Hematopoietic multipotent progenitor cell (in vitro differentiated cells): ENCODE data around the gene CHMP3. TPM values are rescaled to one million over a fixed set of nuclear protein-coding genes. Genes with fewer than 3 reads are reported as not detected.

Experiments used
- DNase-seq, 3 donors: peaks; one replicate each; pipeline ENCODE4 v3.0.0-alpha.2; 2011 to 2015; ENCODE audit warnings: low read depth in 2 of 3, low spot score in 2 of 3
- total RNA-seq: library from RNA; depleted of rRNA; stranded (reverse); fragments of >200 nt; gene quantifications from one replicate; pipeline ENCODE4 v1.2.3, GENCODE V29; 2012

CHMP3 gene
- total RNA-seq, 1 donor, result 30.4 TPM

DNA sequence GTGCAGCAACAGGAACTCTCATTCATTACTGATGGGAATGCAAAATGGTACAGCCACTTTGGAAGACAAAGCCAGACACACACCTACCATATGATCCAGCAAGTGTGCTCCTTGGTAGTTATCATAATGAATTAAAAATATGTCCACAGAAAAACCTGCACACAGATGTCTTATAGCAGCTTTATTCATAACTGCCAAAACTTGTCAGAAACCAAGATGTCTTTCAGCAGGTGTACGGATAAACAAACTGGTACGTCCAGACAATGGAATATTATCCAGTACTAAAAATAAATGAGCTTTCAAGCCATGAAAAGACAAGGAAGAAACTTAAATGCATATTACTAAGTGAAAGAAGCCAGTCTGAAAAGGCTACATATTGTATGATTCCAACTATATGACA is 50.4 kb downstream of the CHMP3 start:
- DNase-seq, result no peak

DNA sequence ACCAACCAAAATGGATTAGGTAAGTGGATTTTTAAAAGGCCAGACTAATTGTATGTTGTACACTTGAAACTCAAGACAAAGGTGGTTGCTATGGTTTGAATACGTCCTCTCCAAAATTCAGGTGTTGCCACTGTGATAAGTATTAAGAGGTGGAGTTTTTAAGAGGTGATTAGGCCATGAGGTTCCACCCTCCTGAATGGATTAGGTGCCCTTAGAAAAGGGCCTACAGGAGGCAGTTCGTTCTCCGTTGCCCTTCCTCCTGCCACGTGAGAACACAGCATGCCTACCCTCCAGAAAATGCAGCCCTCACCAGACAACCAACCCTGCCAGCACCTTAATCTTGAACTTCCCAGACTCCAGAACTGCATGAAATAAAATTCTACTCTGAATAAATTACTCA is 51.2 kb downstream of the CHMP3 start:
- no peak for DNase-seq

DNA sequence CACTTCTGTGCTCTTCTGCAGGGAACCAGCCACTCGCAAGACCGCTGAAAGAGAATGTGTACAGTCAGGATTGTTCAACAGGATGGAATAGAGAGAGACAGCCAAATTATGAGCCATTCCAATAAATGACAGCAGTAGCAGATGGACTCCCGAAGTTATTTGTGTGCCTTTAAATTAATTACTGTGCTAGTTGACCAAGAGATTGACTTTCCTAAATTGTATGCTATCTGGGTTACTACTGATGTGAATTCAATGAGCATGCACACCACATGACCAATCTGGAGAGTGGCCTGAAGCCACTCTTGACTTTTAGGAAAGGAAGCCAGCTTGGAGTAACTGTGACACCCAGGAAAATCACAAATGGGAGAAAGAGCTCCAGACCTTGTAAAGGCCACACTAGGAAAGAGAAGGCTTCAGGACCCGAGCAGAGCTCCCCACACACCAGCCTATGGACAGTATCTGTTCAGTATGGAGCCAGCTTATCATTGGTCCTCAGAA is 52.8 kb downstream of the CHMP3 start:
- DNase-seq, result no peak

DNA sequence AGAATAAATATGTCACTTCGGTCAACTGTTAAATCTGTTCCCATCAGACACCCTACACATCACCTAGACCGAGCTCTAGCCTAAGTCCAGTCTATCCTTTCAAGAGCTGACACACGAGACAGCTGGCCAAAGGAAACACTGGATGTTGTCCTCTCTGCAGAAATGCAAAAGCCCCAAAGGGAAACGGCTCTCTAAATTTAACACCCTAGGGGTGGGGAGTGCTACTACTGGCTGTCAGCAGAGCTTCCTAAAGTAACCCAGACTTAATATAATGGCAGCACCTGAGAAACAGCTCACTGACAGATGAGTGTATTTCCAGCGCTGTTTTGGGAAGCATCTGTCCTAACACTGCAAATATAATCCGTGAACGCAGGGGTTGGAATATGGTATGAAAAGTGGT is 55.6 kb downstream of the CHMP3 start:
- no peak for DNase-seq

DNA sequence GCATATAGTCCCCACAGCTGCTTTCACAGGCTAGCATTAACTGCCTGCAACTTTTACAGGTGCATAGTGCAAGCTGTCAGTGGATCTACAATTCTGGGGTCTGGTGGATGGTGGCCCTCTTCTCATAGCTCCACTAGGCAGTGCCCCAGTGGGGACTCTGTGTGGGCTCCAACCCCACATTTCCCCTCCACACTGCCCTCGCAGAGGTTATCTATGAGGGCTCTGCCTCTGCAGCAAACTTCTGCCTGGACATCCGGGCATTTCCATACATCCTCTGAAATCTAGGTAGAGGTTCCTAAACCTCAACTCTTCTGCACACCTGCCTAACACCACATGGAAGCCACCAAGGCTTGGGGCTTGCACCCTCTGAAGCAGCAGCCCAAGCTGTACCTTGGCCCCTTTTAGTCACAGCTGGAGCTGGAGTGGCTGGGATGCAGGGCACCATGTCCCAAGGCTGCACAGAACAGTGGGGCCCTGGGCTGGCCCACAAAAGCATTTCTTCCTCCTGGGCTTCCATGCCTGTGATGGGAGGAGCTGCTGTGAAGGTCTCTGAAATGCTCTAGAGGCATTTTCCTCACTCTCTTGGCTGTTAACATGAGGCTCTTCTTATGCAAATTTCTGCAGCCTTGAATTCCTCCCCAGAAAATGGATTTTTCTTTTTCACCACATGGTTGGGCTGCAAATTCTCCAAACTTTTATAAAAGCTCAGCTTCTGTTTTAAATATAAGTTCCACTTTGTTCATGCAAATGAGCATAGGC is 62.7 kb downstream of the CHMP3 start:
- DNase-seq, result no peak

DNA sequence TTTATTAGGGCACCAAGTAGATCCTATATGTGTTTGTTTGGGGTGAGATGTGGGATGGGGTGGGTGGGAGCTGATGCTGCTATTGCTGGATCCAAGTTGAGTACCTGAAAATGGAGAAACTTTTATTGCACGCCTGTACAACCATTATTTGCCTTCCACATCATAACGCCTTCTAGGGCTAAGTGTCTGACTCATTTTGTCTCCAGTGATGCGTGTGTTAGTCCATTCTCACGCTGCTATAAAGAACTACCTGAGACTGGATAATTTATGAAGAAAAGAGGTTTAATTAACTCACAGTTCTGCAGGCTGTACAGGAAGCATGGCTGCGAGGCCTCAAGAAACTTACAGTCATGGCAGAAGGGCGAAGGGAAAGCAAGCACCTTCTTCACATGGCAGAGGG is 63.9 kb downstream of the CHMP3 start:
- no peak for DNase-seq

DNA sequence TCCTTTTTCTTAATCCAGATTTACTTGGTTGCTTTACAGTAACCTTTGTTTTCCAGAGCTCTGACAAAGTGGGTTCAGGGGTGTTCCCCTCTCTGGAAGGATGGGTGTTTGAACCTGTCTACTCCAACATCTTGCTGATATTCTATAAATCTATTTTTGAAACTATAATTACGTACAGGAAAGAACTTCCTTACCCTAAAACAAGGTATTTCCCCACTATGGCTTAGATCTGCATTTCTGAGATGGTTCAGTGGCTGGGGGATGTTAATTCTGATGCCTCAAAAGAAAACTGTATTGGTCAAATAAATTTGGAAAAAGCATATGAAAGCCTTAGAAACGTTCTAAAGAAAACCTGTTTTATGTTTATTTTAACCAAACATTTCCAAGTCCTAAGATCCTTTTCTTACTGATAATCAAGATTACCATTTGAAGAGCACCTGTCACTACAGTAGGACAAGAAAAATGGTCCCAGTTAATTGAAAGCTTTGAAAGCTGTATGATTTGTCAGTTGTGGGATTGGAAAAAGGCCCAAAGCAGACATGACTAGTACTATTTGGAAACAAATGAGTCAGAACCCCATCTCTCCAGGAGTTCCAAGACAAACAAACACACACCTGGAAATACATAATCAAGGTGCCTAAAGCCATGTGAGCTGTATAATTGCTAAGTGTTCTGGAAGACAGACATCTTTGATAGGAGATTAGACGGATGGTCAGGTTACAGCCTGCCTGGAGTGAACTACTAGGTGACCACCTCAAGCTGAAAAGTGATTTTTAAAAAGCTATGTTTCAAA is 64.6 kb downstream of the CHMP3 start:
- DNase-seq, result no peak

DNA sequence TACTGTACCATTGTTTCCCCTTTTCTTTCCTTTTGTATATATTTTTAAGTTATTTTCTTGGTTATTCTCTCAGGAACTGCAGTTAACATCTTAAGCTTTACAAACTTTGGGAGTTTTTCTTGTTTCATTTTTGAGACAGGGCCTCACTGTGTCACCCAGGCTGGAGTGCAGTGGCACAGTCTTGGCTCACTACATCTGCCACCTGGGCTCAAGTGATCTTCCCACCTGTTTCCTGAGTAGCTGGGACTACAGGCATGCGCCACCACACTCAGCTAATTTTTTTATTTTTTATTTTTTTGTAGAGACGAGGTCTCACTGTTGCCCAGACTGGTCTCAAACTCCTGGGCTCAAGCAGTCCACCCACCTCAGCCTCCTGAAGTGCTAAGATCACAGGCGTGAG is 66.9 kb downstream of the CHMP3 start:
- DNase-seq, result peak in 2 of 3 donors; percentile 13 to 64

DNA sequence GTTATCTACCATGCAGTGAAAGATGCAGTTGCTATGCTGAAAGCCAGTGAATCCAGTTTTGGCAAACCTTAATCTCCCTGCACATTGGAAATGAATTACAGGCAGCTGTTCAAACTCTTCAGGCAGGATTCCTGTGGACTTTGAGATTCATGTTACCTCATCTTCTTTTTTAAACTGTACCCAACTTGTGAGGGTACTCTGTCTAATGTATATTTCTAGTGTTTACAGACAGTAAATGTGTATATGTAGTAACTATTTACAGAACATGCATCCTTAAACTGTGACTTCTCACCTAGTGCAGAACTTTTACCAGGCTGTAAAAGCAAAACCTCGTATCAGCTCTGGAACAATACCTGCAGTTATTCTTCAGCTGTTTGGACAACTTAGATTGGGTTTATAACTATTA is 71.2 kb downstream of the CHMP3 start:
- no peak for DNase-seq

DNA sequence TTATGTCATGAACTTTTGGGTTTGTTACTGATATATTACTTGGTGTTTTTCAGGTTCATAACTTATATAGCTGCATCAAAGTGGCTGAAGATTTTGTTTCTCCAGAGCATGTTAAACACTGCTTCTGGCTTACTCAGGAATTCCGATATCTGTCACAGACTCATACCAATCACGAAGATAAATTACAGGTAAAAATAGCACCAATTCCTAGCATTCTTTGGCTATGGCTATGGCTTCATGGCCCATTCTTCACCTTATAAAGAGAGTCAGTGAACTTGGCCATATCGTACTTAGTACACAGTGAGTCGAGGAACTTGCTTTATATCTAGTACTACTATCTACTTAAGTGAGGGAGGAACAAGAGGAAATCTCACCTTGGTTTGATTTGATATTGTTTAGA is 72.2 kb downstream of the CHMP3 start:
- DNase-seq, result no peak

DNA sequence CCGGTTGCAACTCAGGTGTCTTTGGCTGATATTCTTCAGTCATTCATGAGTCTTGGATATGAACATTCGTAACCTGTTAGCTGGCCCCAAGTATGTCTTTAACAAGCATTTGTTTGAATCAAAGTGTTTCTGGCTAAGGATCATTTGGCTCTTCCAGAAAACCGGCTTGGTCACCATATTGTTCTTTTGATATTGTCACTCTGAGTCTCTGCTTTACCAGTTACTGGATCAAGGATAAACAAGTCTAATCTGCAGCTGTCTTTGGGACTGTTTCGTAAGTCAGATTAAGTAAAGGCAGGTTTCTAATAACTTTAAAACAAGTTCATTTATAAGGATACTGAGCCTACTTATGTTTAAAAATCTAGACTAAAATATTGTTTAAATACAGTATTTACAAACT is 73.0 kb downstream of the CHMP3 start:
- no peak for DNase-seq

DNA sequence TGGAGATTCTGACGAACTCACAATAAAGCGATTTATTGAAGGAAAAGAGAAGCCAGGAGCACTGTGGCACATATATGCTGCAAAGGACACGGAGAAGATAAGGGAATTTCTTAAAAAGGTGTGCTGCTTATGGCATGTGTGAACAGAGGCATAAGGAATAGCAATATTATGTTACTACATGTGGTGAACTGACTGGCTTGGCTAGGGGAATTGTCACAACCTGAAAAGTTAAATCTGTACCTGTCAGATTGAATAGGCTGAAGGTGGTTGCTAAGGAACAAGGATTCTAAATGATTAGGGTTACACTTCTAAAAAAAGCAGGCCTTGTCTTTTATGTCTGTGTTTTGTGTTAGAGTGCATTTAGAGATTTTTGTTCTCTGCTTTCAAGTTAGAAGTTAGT is 73.7 kb downstream of the CHMP3 start:
- no peak for DNase-seq

DNA sequence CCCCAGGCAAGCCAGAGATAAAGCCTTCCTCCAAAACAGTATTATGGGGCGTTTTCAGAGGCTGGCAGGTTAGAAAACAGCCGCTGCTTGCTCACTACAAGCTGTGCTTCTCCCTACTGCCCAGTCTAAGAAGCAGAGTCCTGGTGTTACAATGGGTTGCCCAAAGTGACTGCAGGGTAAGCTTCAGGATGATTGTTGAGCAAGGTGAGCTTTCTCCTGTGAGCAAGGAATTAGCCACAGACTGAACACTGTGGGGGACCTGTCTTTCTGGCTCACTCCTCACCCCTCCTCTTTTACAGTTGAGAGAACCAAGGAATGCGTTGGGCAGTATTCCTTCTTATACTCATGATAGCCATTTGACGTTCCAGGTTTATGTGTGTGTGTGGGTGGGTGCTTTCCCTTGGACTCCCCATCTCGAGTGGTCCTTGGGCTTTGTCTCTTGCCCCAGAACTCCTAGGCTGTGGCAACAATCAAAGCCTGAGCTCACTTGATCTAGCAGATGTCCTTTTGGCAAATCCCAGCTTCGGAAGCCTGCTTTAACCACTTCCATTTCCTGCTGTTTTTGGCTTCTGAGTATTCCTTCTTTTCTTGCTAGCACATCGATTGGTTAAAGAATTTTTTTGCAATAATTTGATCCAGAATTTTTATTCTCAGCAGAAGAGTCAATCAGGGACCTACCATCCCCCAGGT is 74.5 kb downstream of the CHMP3 start:
- no peak for DNase-seq

DNA sequence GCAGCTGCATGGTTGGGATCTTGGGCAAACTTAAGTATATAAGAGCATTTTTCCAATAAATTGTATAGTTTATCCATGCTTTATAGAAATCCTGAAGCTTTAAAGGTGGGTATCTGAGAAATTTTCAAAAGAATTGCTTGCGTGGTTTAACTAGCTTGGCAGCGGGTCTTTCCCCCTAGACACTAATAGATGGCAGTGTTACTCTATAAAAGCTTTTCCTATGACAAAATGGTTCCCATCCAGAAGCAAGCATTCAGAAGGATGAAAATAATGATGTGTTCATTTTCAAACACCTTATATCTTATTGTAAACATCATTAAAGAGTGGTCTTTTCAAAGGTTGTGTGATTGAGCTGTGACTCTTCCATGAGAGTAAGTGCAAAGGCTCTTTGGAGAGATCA is 76.2 kb downstream of the CHMP3 start:
- no peak for DNase-seq

DNA sequence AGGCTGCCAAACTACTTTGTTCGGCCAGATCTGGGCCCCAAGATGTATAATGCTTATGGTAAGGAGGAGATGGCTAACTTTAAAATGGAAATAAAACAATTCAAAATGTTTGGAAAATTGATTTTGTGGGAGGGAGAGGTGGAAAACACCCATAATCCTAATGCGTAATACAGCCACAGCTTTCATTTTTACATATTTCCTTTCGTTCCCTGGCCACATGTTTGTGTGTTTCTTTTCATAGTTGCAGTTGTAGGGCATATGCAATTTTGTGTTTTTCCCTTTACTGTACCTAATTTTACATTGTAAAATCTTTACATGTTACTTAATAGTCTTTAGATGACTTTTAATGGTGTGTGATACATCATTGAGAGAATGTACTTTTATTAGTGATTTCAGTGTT is 77.4 kb downstream of the CHMP3 start:
- DNase-seq, result no peak

DNA sequence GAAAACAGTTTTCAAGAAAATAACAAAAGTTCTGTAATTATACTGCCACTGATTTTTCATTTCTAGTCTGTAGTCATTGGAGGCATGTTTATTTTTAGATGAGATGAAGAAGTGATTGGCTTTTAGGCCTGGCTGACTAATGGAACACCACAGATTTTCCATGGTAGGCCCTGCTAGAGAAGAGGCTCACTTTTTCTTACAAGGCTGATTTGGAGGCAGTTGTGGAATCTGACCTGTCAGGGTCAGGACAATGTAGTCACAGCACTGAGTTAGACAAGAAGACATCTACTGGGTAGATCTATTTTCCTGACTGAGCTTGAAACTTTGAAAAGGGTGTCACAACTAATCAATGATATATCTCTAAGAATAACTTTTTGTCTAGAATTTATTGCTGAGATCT is 78.1 kb downstream of the CHMP3 start:
- DNase-seq, result no peak

DNA sequence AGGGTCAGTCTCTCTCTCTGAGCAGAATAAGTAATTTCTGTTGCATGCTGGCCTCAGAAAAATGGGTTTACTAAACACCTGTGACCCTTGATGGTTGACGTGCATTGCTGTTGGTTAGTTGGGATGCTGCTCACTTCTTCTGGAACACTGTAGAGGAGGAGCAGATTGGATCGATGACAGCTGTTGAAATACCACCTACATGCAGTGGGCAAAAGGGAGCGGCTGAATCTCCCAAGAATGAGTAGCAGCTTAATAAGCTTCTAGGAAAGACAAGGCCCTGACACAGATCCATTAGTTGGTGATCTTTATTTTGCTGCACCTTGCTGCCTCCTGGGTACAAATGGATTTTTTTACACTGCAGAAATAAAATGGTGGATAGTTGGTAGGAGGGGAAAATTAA is 78.9 kb downstream of the CHMP3 start:
- DNase-seq, result no peak

DNA sequence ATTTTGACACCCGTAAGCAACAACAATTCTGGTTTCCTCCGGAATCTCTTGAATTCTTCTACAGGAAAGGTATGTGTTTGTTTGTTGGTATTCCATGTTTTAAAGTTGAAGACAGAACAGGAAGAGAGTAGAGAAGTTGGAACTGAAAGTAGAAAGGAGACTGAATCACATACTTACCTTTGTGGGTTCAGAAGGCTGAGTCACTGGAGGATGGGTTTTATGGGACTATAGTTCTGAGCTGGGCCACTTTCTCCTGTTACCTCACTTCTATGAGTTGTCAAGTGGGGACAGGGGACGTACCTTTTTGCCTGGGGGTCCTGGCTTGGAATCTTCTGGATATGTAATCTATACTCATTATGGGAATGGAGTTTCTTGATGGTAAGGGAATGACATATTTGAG is 81.2 kb downstream of the CHMP3 start:
- DNase-seq, result no peak

DNA sequence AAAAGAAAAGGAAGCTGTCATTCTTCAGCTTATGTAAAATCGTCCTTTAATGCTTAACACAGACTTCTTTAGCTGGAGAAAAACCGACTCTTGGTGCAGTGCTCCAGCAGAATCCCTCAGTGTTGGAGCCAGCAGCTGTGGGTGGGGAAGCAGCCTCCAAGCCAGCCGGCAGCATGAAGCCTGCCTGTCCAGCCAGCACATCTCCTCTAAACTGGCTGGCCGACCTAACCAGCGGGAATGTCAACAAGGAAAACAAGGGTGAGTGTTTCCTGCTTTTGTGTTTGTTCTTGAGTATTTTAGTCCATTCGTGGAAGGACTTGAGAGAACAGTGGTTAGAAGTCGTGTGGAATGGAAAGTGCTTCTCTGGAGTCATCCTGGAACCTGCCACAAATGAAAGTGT is 83.1 kb downstream of the CHMP3 start:
- no peak for DNase-seq

DNA sequence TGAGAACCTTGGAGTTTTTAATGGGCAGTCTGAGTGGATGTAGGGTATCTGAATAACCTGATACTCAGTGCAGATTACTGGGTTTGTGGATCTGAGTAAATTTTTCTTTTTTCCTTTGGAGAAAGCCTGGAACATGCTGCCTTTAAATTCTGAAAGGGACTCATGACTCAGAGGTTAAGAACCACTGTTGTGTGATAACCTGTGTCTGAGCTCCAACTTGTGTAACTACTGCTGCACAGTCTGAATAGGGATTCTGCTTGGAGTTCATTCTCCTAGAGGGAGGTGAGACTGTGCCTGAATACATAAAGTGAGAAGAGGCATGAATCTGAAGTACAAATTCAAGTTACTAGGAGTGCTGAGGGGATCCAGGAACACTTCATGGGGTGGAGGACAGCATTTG is 85.9 kb downstream of the CHMP3 start:
- DNase-seq, result no peak

DNA sequence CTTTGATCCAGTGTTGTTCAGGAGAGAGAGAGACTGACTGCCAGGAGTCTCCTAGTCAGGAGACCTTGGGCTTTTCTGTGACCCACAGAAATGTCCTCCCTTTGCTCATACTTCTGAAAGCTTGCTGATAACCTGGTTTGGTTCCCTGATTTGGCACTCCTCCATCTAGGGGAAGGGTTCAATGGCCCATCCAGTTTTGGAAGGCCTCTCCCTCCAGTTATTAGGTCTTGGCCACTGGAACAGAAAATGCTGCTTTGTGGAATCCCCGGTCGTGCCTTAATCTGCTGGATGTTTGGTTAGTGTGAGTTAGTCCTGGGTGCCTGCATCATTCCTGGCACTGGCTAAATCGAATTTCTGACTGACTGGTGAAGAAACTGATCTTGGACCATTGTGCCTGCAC is 86.3 kb downstream of the CHMP3 start:
- DNase-seq, result no peak

DNA sequence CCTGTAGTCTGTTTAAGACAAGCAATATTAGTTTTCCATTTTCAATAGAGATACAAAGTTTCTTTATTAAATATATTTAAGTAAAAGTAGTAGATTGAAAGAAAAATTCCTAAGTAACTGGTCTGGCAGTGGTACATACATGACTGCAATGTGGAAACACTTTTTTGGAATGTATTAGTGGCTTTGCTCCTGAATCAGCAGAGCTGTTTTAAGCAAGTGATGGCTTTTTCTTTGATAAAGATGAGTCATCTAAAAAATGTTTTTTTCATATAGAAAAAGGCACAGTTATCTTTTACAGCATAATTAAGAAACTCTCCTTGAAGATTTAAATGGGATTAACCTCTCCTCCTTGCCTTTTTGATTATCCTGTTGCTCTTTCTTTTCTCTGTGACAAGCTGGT is 87.2 kb downstream of the CHMP3 start:
- no peak for DNase-seq
